ENCODE data around the gene NLK.

GRCh38 chr17:28124962-28125361 is 82.5 kb downstream of the NLK start:
- no peak for TF ChIP-seq CTCF (conservative IDR thresholded peaks at IDR 0.05; ENCODE audit: low read length)
- TF ChIP-seq EZH2phosphoT487 (IDR thresholded peaks at IDR 0.05; ENCODE audit: borderline replicate concordance) = no peak

Data from Loucy (cell line).